Superior temporal gyrus (tissue), 1 donor: ENCODE results near the gene CPEB3.

Experiments
- DNase-seq: peaks from one replicate; pipeline ENCODE4 v3.0.0-alpha.2; 2016; ENCODE audit errors: extremely low spot score

CPEB3 gene

GRCh38 chr10:92213049-92213448 lies 77.8 kb downstream of the CPEB3 start:
- no peak for DNase-seq

- DNase-seq, result no peak
Measured at GRCh38 chr10:92208736-92209135, 82.1 kb downstream of the CPEB3 start.

DNA sequence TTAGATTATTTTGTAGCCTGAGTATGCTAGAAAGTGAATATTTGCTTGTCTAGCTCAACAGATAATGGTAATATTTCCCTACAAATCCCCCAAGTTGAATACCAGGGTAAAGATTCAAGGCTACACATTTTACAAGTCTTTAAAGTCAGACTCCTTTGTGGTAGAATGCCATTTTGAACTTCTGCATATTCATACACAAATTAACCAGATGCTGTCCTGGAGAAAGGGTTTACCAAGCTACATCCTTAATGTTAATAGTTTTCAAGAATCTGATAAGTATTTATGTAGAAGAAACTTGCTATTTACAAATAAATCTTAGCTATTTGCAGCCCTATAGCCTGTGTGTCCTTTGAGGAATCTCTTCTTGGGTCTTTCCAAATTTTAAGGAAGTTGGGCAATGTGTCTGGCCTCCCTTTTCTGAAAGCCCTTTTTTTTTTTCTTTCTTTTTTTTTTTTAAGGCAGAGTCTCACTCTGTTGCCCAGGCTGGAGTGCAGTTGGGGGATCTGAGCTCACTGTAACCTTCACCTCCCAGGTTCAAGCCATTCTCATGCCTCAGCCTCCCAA lies 82.6 kb downstream of the CPEB3 start:
- no peak for DNase-seq

DNA sequence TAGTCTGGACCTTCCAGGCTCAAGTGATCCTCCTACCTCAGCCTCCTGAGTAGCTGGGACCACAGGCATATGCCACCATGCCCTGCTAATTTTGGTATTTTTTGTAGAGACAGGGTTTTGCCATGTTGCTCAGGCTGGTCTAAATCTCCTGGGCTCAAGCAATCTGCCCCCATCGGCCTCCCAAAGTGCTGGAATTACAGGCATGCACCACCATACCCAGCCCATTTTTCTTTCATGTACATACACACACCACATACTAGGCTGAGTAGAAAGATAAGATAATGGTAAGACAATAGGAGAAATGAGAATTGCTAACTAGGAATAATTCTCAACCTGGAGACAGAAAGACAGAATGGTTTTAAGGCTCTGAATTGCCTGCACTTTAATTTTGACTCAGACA lies 83.8 kb downstream of the CPEB3 start:
- DNase-seq, result no peak

DNA sequence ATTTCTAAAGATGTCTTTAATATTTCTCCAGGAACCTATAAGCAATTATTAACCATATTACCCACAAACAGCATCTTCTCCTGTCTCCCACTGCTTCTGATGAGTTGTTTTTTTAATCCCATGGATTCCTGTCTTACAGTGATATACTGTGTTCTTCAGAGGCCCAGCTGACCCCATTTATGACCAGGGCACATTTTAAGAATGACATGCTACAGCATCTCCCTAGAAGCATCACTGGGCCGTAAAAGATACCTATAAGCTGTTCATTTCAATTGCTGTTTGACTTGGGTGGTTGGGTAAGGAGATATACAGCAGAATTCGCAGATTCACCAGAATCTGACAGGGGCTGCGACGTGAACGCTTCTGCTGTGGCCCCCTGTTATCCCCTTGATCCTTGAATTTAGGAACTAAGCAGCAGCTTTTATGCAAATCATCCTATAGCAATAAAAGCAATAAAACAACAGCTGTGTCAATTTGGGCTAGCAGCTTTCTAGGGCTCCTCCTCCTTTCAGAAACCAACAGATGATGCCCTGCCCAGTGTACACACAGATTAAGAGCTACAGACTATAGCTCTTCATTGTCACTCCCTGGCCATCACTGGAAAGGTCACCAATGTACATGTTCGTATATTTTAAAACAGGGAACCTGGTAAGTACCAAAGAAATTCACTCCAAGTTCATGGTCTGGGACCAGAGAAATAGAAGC lies 86.8 kb downstream of the CPEB3 start:
- no peak for DNase-seq

DNA sequence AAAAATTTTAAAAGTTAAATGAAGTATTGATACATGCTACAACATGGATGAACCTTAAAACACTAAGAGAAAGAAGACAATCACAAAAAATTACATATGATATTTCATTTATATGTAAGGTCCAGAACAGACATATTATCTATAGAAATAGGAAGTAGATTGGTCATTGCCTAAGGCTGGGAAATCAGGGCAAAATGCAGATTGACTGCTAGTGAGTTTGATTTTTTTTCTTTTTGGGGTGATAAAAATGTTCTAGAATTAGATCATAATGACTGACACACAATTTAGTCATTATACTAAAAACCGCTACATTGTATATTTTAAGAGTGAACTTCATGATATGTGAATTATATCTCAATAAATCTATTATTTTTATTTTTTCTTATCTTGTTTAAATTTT lies 88.3 kb downstream of the CPEB3 start:
- no peak for DNase-seq

DNA sequence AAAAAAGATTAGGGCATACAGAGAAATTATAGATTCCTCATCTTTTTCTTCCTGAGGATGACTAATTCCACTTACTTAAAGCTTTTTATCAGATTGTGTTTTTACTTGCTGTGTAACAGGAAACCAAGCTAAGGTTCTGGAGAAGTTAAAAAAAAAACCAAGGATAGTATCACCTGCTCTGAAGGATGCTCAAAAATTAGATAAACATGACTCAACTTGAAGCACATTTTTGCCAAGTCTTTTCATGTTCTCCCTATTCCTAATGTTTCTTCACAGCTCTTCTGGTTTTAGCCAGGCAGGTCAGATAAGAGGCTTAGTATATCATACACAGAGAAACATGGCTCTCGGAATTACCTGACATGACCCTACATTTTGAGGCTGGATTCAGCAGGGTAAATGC lies 90.3 kb downstream of the CPEB3 start:
- no peak for DNase-seq

DNA sequence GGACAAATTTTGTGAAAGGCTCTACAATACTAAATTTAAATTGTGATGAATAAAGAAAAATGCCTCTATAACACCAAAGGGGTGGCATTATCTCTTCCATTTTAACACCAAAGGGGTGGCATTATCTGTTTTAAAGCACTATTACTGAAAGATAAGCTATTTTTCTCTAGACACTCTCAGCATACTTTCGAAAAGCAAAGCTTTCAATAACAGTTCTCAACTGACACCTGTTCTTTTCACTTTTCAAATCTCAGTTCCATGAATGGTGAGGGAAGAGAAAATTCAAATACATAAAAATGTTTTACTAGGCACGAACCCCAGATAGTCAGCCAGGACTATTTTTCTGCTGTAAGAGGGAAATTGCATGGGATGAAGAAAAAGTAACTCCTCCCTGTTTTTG lies 103.8 kb downstream of the CPEB3 start:
- no peak for DNase-seq

GRCh38 chr10:92184977-92185376 lies 105.9 kb downstream of the CPEB3 start:
- DNase-seq, result no peak

DNA sequence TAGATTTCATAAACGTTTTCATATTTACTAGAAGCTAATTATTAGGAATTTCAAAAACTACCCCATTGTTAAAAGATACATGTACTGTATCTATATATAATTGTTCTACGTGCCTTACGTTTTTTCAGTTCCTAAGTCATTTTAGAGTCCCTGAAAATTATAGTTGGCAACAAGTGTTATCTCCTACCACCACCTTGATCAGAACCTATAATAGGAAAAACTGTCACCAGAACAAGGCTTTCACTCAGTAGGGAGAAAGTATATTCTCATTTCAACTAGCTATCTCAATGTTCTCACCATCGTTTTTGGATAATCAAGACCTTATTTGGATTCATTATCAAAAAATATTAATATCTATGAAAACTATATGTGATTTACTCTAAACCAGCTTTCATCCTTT lies 107.7 kb downstream of the CPEB3 start:
- no peak for DNase-seq

DNA sequence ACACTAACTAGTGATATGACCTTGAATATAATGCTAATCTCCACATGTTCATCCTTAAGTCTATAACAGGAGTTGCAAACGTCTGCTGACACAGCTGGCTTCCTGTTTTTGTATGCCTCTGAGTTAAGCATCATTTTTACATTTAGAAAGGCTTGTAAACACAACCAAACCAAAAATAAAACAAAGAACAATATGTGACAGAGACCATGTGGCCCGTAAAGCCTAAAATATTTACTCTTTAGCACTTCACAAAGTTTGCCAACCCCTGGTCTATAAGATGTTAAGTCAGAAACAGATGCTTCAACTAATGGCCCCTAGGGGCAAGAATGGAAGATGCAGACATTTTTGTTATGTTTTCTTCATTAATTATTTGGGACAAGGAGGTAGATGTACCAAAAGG lies 109.3 kb downstream of the CPEB3 start:
- DNase-seq, result no peak

GRCh38 chr10:92180399-92180798 lies 110.5 kb downstream of the CPEB3 start:
- DNase-seq, result no peak

- no peak for DNase-seq
Measured at GRCh38 chr10:92177546-92177945, 113.3 kb downstream of the CPEB3 start.

DNA sequence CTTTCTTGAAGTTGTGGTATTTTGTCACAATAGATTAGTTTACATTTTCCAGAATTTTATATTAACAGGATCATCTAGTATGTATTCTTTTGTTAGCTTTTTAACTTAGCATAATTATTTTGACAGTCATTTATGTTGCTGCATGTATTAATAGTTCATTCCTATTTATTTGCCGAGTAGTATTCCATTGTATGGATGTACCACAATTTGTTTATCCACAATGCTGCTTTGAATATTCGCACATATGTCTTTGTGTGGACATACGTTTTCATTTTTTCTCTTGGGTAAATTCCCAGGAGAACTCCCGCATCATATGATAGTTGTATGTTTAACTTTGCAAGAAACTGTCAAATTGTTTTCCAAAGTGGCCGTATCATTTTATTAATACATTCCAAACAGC lies 115.7 kb downstream of the CPEB3 start:
- DNase-seq, result no peak

GRCh38 chr10:92173996-92174395 lies 116.9 kb downstream of the CPEB3 start:
- no peak for DNase-seq

DNA sequence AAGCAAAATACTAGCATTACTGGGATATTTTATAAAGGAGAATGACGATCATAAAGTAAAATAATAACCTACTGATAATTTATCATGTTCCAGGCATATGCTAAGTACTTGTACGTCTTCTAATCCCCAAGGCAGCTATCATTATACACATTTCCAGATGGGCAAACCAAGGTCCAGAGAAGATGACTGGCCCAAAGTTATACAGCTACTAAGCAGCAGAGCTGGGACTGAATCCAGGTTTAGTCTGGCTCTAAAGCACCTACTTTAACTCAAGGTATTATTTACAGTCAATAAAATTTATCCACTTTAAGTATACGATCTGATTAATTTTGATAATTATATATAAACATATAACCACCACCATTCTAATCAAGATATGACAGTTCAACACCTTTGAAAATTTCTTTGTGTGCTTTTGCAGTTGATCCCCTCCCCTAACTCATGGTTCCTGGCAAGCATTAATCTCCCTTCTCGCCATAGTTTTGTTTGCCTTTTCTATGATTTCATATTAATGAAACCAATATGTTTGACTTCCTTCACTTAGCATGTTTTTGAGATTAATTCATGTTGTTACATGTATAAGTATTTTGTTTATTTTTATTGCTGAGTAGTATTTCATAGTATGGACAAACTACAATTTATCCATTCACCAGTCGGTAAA lies 126.7 kb downstream of the CPEB3 start:
- DNase-seq, result no peak

- DNase-seq, result no peak
Measured at GRCh38 chr10:92162541-92162940, 128.3 kb downstream of the CPEB3 start.

DNA sequence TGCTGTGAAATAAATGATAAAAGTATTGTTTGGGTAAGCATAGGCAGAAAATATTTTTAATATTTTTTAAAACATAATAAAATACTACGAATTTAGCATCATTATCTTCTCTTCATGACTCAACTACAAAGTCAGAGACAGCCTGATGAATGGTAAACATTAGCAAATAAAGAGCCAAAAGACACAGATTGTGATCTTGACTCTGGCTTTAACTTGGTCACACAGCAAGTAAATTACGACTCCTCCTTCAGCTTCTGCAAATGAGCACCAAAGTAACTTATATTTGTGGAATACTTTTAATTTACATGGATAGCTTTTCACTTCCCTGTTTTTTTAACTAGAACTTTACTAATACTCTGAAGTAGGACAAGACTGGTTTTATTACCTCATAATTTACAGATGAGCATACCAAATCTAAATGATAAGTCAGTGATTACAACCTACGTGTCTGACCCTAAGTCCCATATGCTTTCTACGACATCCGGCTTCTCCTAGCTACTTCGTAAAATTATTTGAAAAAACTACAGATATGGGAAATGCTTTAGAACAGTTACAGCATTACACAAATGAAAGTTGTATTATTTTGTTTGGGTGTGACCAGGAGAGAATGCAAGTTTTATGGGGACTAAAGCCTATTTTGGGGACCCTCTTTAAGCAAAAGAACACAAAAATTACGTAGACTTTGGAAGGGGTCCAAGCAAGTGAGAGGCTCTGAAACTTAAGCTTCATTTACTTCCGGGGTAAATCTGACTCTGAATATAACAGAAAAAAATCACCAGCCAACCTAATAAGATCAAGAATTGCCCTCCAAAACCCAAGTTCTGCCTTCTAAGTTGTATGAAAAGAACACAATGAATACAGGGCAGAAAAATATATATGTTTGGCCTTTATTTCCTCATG lies 133.8 kb downstream of the CPEB3 start:
- DNase-seq, result no peak

DNA sequence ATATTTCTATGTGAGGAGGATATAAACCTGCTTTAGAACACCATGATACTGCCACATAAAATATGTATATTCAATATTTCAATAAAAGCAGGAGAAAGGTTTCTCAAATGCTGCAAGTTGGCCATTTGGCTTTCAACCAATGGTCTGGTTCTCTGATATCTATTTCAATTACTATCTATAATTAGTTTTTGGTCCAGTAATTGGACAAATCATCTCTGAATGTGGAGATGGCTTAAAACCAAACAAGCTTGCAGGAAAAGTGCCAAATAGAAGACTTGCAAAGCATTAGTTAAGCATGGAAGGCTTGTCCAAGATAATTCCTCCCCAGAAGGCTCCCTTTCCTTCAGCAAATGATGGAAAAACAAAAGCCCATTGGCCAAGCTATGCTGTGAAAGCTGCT lies 140.1 kb downstream of the CPEB3 start:
- DNase-seq, result no peak

- no peak for DNase-seq
Measured at GRCh38 chr10:92149261-92149660, 141.6 kb downstream of the CPEB3 start.

DNA sequence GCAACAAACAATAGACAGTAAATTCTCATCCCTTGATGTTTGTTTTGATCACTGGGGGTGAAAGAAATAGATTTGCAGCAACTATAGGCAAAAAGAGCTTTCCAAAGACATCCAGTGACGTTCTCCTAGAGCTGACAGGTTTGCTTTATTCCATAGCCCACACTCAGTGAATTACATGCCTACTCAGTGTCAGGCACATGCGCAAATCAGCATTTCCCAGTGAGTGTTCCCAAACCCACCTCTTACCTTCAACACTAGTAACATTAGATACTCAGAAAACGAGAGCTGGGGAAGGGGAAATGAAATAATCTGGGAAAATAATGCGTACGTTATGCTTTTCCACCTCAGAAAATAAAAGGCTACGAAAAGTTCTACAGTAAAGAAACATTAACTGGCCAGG lies 144.1 kb downstream of the CPEB3 start:
- no peak for DNase-seq

DNA sequence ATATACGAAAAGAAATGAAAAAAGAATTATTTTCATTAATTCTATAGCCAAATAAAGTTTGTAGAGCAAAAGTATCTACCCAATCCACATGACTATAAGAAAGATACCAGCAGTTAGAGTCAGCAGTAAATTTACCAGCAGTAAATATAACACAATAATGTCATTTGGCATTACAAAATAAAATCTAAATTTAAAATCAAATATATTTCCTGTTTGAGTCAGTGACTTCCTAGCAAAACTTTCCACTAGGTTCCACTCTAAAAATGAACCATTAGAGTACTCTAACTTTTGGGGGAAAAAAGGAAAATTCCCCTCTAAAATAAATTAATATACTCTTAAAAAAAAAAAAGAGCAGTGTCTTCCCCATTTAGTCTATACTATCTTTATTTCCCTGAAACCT lies 144.8 kb downstream of the CPEB3 start:
- DNase-seq, result no peak
